Fibroblast of pulmonary artery (primary cell): ENCODE measurements around the gene PDZRN3.

Source experiments
- DNase-seq: peaks from one replicate; pipeline ENCODE4 v3.0.0-alpha.2; 2010; ENCODE audit warnings: low read depth
- H3K4me3 ChIP-seq: replicated peaks from 2 replicates; pipeline ENCODE4 v1.5.1; 2011; ENCODE audit warnings: low read depth, mild to moderate bottlenecking, control low read depth, low read length, moderate library complexity
- CTCF ChIP-seq: IDR thresholded peaks from 2 replicates; pipeline ENCODE4 v1.5.1; 2011; ENCODE audit warnings: mild to moderate bottlenecking, control low read depth, low read length, inconsistent platforms; ENCODE audit errors: missing control alignments

PDZRN3 gene

DNA sequence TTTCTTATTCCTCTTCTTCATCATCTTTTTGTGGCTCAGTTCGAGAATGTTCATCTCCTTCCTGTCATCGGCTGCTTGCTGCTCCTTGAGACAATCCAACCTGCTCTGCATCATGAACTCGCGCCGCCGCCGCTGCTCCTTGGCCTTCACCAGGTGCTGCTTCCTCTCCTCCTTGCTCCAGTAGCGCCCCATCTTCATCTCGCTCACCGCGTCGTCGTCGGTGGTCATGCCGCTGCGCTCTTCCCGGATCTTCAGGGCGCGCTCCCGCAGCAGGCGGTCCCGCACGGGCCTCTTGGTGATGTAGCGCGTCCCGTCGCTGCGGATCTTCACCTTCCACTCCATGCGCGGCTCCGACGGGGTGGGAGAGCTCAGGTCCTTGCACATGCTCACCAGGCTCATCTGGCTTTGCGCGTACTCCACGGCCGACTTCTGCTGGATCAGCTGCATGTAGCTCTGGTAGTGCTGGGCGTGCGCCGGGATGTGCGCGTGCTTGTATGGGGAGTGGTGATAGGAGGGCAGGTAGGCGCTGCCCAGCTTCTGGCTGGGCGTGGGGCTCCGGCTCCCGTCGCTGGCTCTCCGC is 241.2 kb downstream of the PDZRN3 start:
- no peak for TF ChIP-seq CTCF
- H3K4me3 ChIP-seq, result no peak overlapping the region
- DNase-seq, result no peak

GRCh38 chr3:73381551-73381950 is 243.2 kb downstream of the PDZRN3 start:
- DNase-seq, result no peak
- no peak overlapping the region for H3K4me3 ChIP-seq
- no peak for TF ChIP-seq CTCF

DNA sequence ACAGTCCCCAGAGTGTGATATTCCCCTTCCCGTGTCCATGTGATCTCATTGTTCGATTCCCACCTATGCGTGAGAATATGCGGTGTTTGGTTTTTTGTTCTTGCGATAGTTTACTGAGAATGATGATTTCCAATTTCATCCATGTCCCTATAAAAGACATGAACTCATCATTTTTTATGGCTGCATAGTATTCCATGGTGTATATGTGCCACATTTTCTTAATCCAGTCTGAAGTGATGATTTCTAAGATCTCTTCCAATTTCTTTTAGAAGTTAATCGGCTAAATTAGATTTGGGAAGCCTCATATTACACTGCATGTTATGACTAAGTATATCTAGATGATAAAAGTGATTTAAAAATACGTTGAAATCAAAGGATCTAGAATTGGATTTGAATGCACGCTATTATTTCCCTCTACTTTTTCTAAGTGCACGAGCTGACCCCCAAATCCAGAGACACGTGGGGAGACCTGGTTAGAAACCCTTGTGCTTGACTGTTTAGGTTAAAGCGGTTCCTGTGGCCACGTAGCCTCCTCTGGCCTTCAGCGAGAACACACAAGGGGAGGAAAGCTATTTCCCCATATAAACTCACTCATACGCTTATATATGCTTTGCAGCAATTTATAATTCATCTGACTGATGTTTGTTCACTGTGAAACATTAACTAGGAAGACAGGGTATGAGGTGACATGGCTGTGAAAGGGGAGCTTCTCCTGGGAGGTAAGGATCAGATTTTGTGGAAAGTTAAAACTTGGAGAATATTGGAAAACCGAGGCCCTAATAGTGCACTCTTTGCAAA is 243.8 kb downstream of the PDZRN3 start:
- DNase-seq, result no peak
- H3K4me3 ChIP-seq, result no peak overlapping the region
- no peak for TF ChIP-seq CTCF

GRCh38 chr3:73379465-73379864 is 245.3 kb downstream of the PDZRN3 start:
- DNase-seq, result peak; percentile 23
- TF ChIP-seq CTCF, result no peak
- no peak overlapping the region for H3K4me3 ChIP-seq

DNA sequence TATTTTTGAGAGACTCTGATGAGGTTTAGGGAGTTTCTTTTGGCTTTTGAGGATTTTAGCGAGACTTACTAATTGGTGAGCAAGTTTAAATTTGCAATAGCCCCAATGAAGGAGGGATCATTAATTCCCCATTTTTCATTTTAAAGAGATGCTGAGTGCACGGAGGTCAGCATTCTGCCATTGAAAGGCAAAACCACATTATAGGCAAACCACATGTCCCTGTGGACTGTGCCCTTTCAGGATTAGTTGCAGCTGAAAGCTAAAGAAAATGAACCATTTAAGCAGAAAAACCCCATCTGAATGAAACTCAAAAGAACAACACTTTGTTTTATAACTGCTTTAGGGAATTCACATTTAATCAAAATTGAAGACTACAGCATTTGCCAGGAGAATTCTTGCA is 246.5 kb downstream of the PDZRN3 start:
- H3K4me3 ChIP-seq, result no peak overlapping the region
- no peak for DNase-seq
- TF ChIP-seq CTCF, result no peak

DNA sequence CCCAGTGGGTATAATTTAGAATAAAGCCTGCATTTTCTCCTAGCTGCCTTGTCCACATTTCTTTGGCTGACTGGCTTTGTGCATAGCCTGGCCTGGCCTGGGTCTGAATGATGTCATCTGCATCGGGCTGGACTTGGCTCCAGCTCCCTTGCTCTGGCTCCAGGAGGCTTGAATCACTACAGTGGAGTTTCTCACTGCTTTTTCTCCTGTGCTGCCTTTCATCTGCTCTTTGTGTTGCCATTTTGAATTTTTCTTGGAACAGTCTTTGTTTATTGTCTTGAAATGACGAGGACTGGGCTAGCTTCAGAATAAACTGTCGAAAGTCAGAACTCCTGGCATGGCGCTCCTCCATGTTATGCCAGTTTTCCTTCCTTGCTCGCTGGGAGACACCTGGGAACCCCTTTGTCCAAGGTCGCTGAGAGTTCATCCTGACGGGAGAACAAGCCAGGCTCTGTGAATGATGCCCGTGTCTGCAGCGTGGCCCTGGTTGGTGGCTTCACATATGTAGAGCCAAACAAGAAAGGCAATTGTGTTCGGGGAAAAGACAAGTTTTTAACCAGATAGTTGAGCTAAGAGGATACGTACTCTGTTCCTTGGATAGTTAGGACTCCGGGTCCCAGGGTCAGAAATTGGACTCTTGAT is 258.9 kb downstream of the PDZRN3 start:
- DNase-seq, result peak; percentile 56
- TF ChIP-seq CTCF, result no peak
- H3K4me3 ChIP-seq, result no peak overlapping the region
